Stimulated activated CD4-positive, alpha-beta T cell treated with anti-CD3 and anti-CD28 coated beads, Interleukin-4, amount 100 ng/mL, for 48 hours (primary cell): ENCODE measurements around the gene ARL10.
A peak's percentile ranks its signal among the peaks of the same experiment; 100 is the strongest.
"Not testable (repeated sequence)": the region's sequence is repeated elsewhere in the genome, so short reads cannot be mapped to it uniquely, and the experiment has no call there.

Experiments used
- DNase-seq, 2 donors: peaks; one replicate each; pipeline ENCODE4 v3.0.0-alpha.2; 2020; ENCODE audit warnings: low read depth in 2 of 2

Gene ARL10

GRCh38 chr5:176388444-176389134 is 23.3 kb downstream of the ARL10 start, which contains the start of the genes HIGD2A and NOP16:
Gene HIGD2A (plus strand): TSS chr5:176388751. CDS start chr5:176388820, 69 bp downstream.
Gene NOP16 (minus strand): TSS chr5:176388598. CDS start chr5:176388539, 59 bp downstream.
- DNase-seq = peak; percentile 99 to 100

- DNase-seq = no peak
Measured at GRCh38 chr5:176389135-176390123, 24.1 kb downstream of the ARL10 start.

GRCh38 chr5:176391479-176391878 is 26.2 kb downstream of the ARL10 start:
- DNase-seq = no peak

GRCh38 chr5:176391999-176392398 is 26.7 kb downstream of the ARL10 start:
- DNase-seq = no peak

GRCh38 chr5:176392526-176392925 is 27.2 kb downstream of the ARL10 start:
- no peak for DNase-seq

GRCh38 chr5:176394096-176394495 is 28.8 kb downstream of the ARL10 start:
- no peak for DNase-seq

- no peak for DNase-seq
Measured at GRCh38 chr5:176394881-176395675, 29.8 kb downstream of the ARL10 start.

GRCh38 chr5:176396330-176396729 is 31.0 kb downstream of the ARL10 start:
- DNase-seq = no peak

- DNase-seq = no peak
Measured at GRCh38 chr5:176397736-176398420, 32.6 kb downstream of the ARL10 start.

GRCh38 chr5:176400382-176401156 is 35.3 kb downstream of the ARL10 start:
- no peak for DNase-seq

- DNase-seq = no peak
Measured at GRCh38 chr5:176401281-176402205, 36.3 kb downstream of the ARL10 start.

GRCh38 chr5:176405656-176406435 is 40.6 kb downstream of the ARL10 start:
- no peak for DNase-seq

- DNase-seq = no peak
Measured at GRCh38 chr5:176406436-176407052, 41.3 kb downstream of the ARL10 start.

GRCh38 chr5:176407456-176408251 is 42.4 kb downstream of the ARL10 start:
- no peak for DNase-seq

- DNase-seq = not testable (repeated sequence)
Measured at GRCh38 chr5:176408252-176408573, 42.9 kb downstream of the ARL10 start.

- DNase-seq = no peak
Measured at GRCh38 chr5:176408590-176408989, 43.3 kb downstream of the ARL10 start.

- no peak for DNase-seq
Measured at GRCh38 chr5:176409765-176410164, 44.5 kb downstream of the ARL10 start.
